Astrocyte (in vitro differentiated cells and primary cell): Measurements from ENCODE around the gene VPREB3. TPM values are rescaled to one million over a fixed set of nuclear protein-coding genes. Genes with fewer than 3 reads are reported as not detected.

ENCODE experiments used
- DNase-seq: peaks from one replicate; pipeline ENCODE4 v3.0.0-alpha.2; 2010; ENCODE audit warnings: low read depth
- FAIRE-seq: peaks from 2 replicates; lab custom pipeline; 2011; peaks lifted over from hg19 to GRCh38; lab: Jason Lieb, UNC
- H2AFZ ChIP-seq: 2 replicates; pipeline ENCODE4 v1.6.0; 2012; ENCODE audit warnings: low read depth, low read length, inconsistent platforms
- H3K27ac ChIP-seq: 2 replicates; pipeline ENCODE4 v1.5.1; 2011; ENCODE audit warnings: low read depth, low read length, inconsistent platforms
- H3K27me3 ChIP-seq: 2 replicates; pipeline ENCODE4 v1.6.0; 2011; ENCODE audit warnings: low read length, inconsistent platforms; ENCODE audit not compliant: insufficient read depth
- H3K36me3 ChIP-seq: 2 replicates; pipeline ENCODE4 v1.5.1; 2011; ENCODE audit warnings: low read length, inconsistent platforms; ENCODE audit not compliant: insufficient read depth
- H3K4me1 ChIP-seq: 2 replicates; pipeline ENCODE4 v1.5.1; 2011; ENCODE audit warnings: low read length, inconsistent platforms; ENCODE audit not compliant: insufficient read depth
- H3K4me2 ChIP-seq: 2 replicates; pipeline ENCODE4 v1.6.0; 2012; ENCODE audit warnings: low read length, inconsistent platforms
- H3K4me3 ChIP-seq: 2 replicates; pipeline ENCODE4 v1.5.1; 2011; ENCODE audit warnings: low read depth, mild to moderate bottlenecking, low read length, inconsistent platforms; ENCODE audit not compliant: insufficient read depth
- H3K79me2 ChIP-seq: 2 replicates; pipeline ENCODE4 v1.6.0; 2012; ENCODE audit warnings: mild to moderate bottlenecking, low read length, inconsistent platforms; ENCODE audit not compliant: insufficient read depth
- H3K9ac ChIP-seq: 2 replicates; pipeline ENCODE4 v1.6.0; 2012; ENCODE audit warnings: mild to moderate bottlenecking, low read length, inconsistent platforms
- H3K9me3 ChIP-seq: 2 replicates; pipeline ENCODE4 v1.5.1; 2012; ENCODE audit warnings: low read depth, mild to moderate bottlenecking, low read length, inconsistent platforms; ENCODE audit not compliant: insufficient read depth
- H4K20me1 ChIP-seq: 2 replicates; pipeline ENCODE4 v1.6.0; 2012; ENCODE audit warnings: low read length, inconsistent platforms; ENCODE audit not compliant: insufficient read depth
- H3K27ac Mint-ChIP-seq: one replicate; pipeline ENCODE4 v1.8.0; 2021; ENCODE audit warnings: mild to moderate bottlenecking, mixed read lengths; ENCODE audit not compliant: unreplicated experiment
- H3K27me3 Mint-ChIP-seq: one replicate; pipeline ENCODE4 v1.8.0; 2021; ENCODE audit warnings: low read depth, mixed read lengths; ENCODE audit not compliant: unreplicated experiment
- H3K36me3 Mint-ChIP-seq: one replicate; pipeline ENCODE4 v1.8.0; 2021; ENCODE audit warnings: low read depth, mixed read lengths; ENCODE audit not compliant: unreplicated experiment
- H3K4me1 Mint-ChIP-seq: one replicate; pipeline ENCODE4 v1.8.0; 2021; ENCODE audit warnings: low read depth, mixed read lengths; ENCODE audit not compliant: unreplicated experiment
- H3K4me3 Mint-ChIP-seq: one replicate; pipeline ENCODE4 v1.8.0; 2021; ENCODE audit warnings: mild to moderate bottlenecking, moderate library complexity, mixed read lengths; ENCODE audit not compliant: unreplicated experiment
- H3K9me3 Mint-ChIP-seq: one replicate; pipeline ENCODE4 v1.8.0; 2021; ENCODE audit warnings: mild to moderate bottlenecking, mixed read lengths; ENCODE audit not compliant: unreplicated experiment
- CTCF ChIP-seq: IDR thresholded peaks from 2 replicates; pipeline ENCODE4 v1.5.1; 2011; ENCODE audit warnings: low read depth, mild to moderate bottlenecking, inconsistent platforms, low read length, moderate library complexity; ENCODE audit not compliant: insufficient read depth
- EZH2 ChIP-seq: IDR thresholded peaks from 2 replicates; pipeline ENCODE4 v1.6.1; 2012; ENCODE audit warnings: mild to moderate bottlenecking, low read length, inconsistent platforms; ENCODE audit not compliant: insufficient read depth
- total RNA-seq: library from RNA; stranded (reverse); gene quantifications from 2 replicates; pipeline ENCODE4 v1.2.1, GENCODE V29; 2021

VPREB3 gene
- total RNA-seq, 1 donor from 2014 or later, result 0.50 TPM

- H3K27ac Mint-ChIP-seq, result no peak overlapping the region
- Histone ChIP-seq H3K4me2 (peak overlapping the region; percentile 83), H3K4me1 (peaks cover 10% of the 10 kb centered on the region), H3K4me3 (peak overlapping the region; percentile 49), H3K36me3 (no peaks in the 10 kb centered on the region), H2AFZ (peak overlapping the region; percentile 87), H3K79me2 (no peaks in the 10 kb centered on the region), H3K27me3 (no peaks in the 10 kb centered on the region), H4K20me1 (peaks cover 3% of the 10 kb centered on the region), H3K27ac (no peak overlapping the region), H3K9me3 (no peaks in the 10 kb centered on the region), H3K9ac (peak overlapping the region; percentile 69)
- no peaks in the 10 kb centered on the region for H3K9me3 Mint-ChIP-seq
- TF ChIP-seq CTCF (no peak), EZH2 (no peak)
- no peak for FAIRE-seq
- peak overlapping the region; percentile 73 for H3K4me3 Mint-ChIP-seq
- no peaks in the 10 kb centered on the region for H3K36me3 Mint-ChIP-seq
- DNase-seq, result no peak
- peaks cover 18% of the 10 kb centered on the region for H3K4me1 Mint-ChIP-seq
- peaks cover 12% of the 10 kb centered on the region for H3K27me3 Mint-ChIP-seq
These were observed 18.1 kb upstream of the VPREB3 start for GRCh38 chr22:23772315-23772648.

GRCh38 chr22:23769321-23769965 is 15.2 kb upstream of the VPREB3 start:
- H3K27me3 Mint-ChIP-seq, result peaks cover 6% of the 10 kb centered on the region
- no peak overlapping the region for H3K9ac ChIP-seq
- no peak overlapping the region for H3K27ac Mint-ChIP-seq
- H3K36me3 Mint-ChIP-seq, result no peaks in the 10 kb centered on the region
- H3K27ac ChIP-seq, result no peak overlapping the region
- H3K4me1 Mint-ChIP-seq, result peaks cover 12% of the 10 kb centered on the region
- no peak for DNase-seq
- no peaks in the 10 kb centered on the region for H3K79me2 ChIP-seq
- no peaks in the 10 kb centered on the region for H3K9me3 ChIP-seq
- H3K4me3 ChIP-seq, result no peak overlapping the region
- FAIRE-seq, result no peak
- no peak overlapping the region for H3K4me3 Mint-ChIP-seq
- no peaks in the 10 kb centered on the region for H3K36me3 ChIP-seq
- no peaks in the 10 kb centered on the region for H3K27me3 ChIP-seq
- no peak overlapping the region for H3K4me2 ChIP-seq
- H4K20me1 ChIP-seq, result peaks cover 8% of the 10 kb centered on the region
- no peak overlapping the region for H2AFZ ChIP-seq
- H3K9me3 Mint-ChIP-seq, result no peaks in the 10 kb centered on the region
- peaks cover 16% of the 10 kb centered on the region for H3K4me1 ChIP-seq
- TF ChIP-seq CTCF, result no peak
- no peak for TF ChIP-seq EZH2
